Esophagus squamous epithelium (tissue), 5 donors: ENCODE data around the gene NCSTN. TPM values are rescaled to one million over a fixed set of nuclear protein-coding genes. Genes with fewer than 3 reads are reported as not detected.
A peak's percentile ranks its signal among the peaks of the same experiment; 100 is the strongest.

Experiments
- DNase-seq: peaks from one replicate; lab custom pipeline; 2025; lab: John Stamatoyannopoulos, UW
- H3K27ac ChIP-seq, 4 donors: fragments of 200-600 bp; sonication (generic); one replicate each; pipeline ENCODE4 v1.5.1; 2016 to 2019; ENCODE audit warnings: mild to moderate bottlenecking in 1 of 4
- H3K27me3 ChIP-seq, 4 donors: fragments of 200-600 bp; sonication (generic); 1 replicate in 3 of 4; 2 replicates in 1 of 4; pipeline versions ENCODE4 v1.5.1 to v1.6.0; 2017 to 2021; ENCODE audit warnings: antibody characterized with exemption in 1 of 4
- H3K36me3 ChIP-seq, 3 donors: fragments of 200-600 bp; sonication (generic); one replicate each; pipeline ENCODE4 v1.5.1; 2016 to 2019
- H3K4me1 ChIP-seq, 3 donors: fragments of 200-600 bp; sonication (generic); one replicate each; pipeline ENCODE4 v1.5.1; 2017 to 2019
- H3K4me3 ChIP-seq, 4 donors: fragments of 200-600 bp; sonication (generic); 1 replicate in 3 of 4; 2 replicates in 1 of 4; pipeline ENCODE4 v1.5.1; 2016 to 2019; ENCODE audit warnings: mild to moderate bottlenecking in 2 of 4, moderate library complexity in 1 of 4
- H3K9me3 ChIP-seq, 3 donors: fragments of 200-600 bp; sonication (generic); one replicate each; pipeline ENCODE4 v1.5.1; 2016 to 2019
- POLR2A ChIP-seq, 4 donors: fragments of 450-650 bp; IDR thresholded peaks; one replicate each; pipeline ENCODE4 v1.6.1; 2017; ENCODE audit warnings: antibody characterized with exemption in 4 of 4, mild to moderate bottlenecking in 4 of 4, moderate library complexity in 3 of 4
- WGBS, 2 donors: methylation state at CpG; one replicate each; pipeline ENCODE4 v1.1.5; 2018; 5-methylcytosine and 5-hydroxymethylcytosine counted together
- intact Hi-C: fragments of 100-400 bp; cut with DNase I; formaldehyde crosslinking; loops from one replicate; pipeline ENCODE4 v1.15.0; 2022
- small RNA-seq, 4 donors: library from RNA; depleted of rRNA; stranded (forward); fragments of <200 nt; gene quantifications; one replicate each; pipeline ENCODE3, GENCODE V24; 2016
- total RNA-seq, 4 donors: library from RNA; depleted of rRNA; stranded (reverse); fragments of >200 nt; gene quantifications; one replicate each; pipeline ENCODE4 v1.1.0, GENCODE V29; 2016
- TF ChIP-seq, protein P1 (sequence below), 6 experiments: fragments of 450-650 bp in 4 of 6; fragments of 200-600 bp in 2 of 6; sonication (generic) in 2 of 6; IDR thresholded peaks; one replicate each; pipeline ENCODE4 v1.5.1; 2016 to 2019; ENCODE audit warnings: antibody characterized with exemption in 6 of 6, mild to moderate bottlenecking in 4 of 6, moderate library complexity in 4 of 6
- donor health status: DM: yes; HTN: yes; CAD: no.

Gene NCSTN
- total RNA-seq, 4 donors from 2014 or later = 40.2 to 57.6 (median 49.8) TPM

DNA sequence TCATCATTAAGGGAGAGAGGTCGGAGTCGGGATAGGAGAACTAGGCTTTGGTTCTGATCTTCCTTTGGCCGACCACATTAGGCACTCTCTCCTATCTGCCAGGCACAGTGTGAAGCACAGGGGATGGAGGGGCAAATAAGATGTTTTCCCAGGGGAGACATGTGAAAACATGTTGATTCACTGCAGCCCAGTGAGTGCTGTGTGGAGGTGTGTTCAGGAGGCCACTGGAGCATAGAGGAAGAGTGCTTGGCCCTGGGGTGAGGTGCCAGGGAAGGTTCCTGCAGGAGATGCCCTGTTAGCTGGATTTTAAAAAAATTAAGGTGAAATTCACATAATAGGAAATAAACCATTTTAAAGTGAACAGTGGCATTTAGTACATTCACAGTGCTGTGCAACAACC is 60.9 kb downstream of the NCSTN start:
- no peak for TF ChIP-seq POLR2A (IDR thresholded peaks at IDR 0.05)
- TF ChIP-seq, protein P1, sequence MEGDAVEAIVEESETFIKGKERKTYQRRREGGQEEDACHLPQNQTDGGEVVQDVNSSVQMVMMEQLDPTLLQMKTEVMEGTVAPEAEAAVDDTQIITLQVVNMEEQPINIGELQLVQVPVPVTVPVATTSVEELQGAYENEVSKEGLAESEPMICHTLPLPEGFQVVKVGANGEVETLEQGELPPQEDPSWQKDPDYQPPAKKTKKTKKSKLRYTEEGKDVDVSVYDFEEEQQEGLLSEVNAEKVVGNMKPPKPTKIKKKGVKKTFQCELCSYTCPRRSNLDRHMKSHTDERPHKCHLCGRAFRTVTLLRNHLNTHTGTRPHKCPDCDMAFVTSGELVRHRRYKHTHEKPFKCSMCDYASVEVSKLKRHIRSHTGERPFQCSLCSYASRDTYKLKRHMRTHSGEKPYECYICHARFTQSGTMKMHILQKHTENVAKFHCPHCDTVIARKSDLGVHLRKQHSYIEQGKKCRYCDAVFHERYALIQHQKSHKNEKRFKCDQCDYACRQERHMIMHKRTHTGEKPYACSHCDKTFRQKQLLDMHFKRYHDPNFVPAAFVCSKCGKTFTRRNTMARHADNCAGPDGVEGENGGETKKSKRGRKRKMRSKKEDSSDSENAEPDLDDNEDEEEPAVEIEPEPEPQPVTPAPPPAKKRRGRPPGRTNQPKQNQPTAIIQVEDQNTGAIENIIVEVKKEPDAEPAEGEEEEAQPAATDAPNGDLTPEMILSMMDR (IDR thresholded peaks at IDR 0.05) = no peak
- H3K4me3 ChIP-seq = no peak overlapping the region
- WGBS, 2 donors = 62 to 79% methylated on average over 3 of the region's 3 CpGs
- peak overlapping the region in 2 of 4 donors; percentile 34 to 86 for H3K27ac ChIP-seq
- no peak for DNase-seq
- intact Hi-C loops = no loop called here
- no peaks in the 10 kb centered on the region for H3K36me3 ChIP-seq
- peaks cover 0 to 17% (median 0%) of the 10 kb centered on the region in 4 donors for H3K27me3 ChIP-seq
- H3K9me3 ChIP-seq = no peaks in the 10 kb centered on the region
- H3K4me1 ChIP-seq = peaks cover 18 to 100% (median 69%) of the 10 kb centered on the region in 3 donors

DNA sequence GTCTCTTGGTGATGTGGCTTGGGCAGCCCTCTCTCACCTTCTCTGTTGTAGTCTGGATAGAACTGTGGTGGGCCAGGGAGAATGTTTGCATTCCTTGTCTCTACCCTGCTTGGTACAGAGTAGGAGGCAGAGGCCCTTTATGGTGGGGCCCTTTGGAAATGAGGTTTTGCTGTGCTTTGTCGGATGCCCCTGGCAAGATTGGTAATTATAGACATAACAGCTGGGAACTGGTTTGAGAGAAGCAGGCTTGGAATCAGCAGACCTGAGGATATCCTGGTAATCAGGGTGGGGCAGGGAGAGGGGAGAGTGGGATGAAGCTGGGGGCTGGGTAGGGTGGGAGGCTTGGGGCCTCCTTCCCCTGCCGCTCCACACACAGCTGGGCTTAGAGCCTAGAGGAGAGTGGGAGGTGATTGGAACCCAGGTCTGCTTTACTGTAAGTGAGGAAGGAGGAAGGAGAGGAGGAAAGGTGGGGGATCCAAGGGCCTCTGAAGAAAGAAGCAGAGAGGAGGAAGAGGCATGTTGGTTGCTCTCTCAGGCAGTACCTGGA is 62.2 kb downstream of the NCSTN start:
- peaks cover 24 to 100% (median 62%) of the 10 kb centered on the region in 3 donors for H3K4me1 ChIP-seq
- no peak for TF ChIP-seq POLR2A (IDR thresholded peaks at IDR 0.05)
- TF ChIP-seq, protein P1 (IDR thresholded peaks at IDR 0.05) = no peak
- intact Hi-C loops = no loop called here

DNA sequence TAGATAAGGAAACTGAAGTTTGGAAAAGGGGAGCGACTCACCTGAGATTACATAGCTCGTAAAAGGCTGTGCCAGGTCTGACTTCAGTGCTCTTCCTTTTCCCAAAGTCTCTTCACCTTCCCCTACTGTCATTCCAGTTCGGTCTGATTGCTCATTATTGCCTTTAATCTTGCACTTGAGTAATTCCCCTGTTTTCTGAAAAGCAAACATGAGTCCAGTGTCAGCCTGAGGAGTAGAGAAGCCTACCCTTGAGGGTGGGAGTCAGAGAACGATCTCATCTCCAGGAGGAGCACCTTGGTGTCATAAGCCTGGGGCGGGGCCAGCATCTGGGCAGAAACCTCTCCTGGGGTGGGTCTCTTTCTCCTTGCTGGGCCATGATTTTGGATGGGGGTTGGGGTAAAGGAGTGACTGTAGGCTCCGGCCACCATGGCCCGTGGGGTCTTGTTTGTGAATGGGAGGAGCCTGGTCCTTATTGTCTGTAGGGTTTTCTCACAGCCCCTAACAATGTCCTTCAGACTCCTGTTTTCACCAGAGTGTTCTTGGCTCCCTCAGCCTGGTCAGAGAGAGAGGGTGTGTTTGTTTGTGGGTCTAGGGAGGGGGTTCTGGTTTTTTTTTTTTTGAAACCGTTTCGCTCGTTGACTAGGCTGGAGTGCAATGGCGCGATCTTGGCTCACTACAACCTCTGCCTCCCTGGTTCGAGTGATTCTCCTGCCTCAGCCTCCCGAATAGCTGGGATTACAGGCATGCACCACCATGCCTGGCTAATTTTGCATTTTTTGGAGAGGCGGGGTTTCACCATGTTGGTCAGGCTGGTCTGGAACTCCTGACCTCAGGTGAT is 63.2 kb downstream of the NCSTN start:
- TF ChIP-seq, protein P1 (IDR thresholded peaks at IDR 0.05) = no peak
- TF ChIP-seq POLR2A (IDR thresholded peaks at IDR 0.05) = no peak
- 65 to 70% methylated on average over 5 to 10 of the region's 15 CpGs for WGBS, 2 donors
- Histone ChIP-seq H3K9me3 (no peaks in the 10 kb centered on the region), H3K36me3 (no peaks in the 10 kb centered on the region), H3K27ac (peak overlapping the region in 3 of 4 donors; percentile 78 to 88 (median 86)), H3K4me3 (no peak overlapping the region), H3K4me1 (peaks cover 24 to 100% (median 62%) of the 10 kb centered on the region in 3 donors), H3K27me3 (peaks cover 0 to 4% (median 0%) of the 10 kb centered on the region in 4 donors)
- DNase-seq = no peak
- intact Hi-C loops = no loop called here

More for the DNA sequence above, 62.2 kb downstream of the NCSTN start:
- H3K36me3 ChIP-seq = no peaks in the 10 kb centered on the region
- WGBS, 2 donors = 46 to 82% methylated on average over 1 to 2 of the region's 2 CpGs
- H3K27ac ChIP-seq = peak overlapping the region in 3 of 4 donors; percentile 20 to 88 (median 86)
- peaks cover 0 to 13% (median 0%) of the 10 kb centered on the region in 4 donors for H3K27me3 ChIP-seq
- no peaks in the 10 kb centered on the region for H3K9me3 ChIP-seq
- H3K4me3 ChIP-seq = no peak overlapping the region
- DNase-seq = no peak

DNA sequence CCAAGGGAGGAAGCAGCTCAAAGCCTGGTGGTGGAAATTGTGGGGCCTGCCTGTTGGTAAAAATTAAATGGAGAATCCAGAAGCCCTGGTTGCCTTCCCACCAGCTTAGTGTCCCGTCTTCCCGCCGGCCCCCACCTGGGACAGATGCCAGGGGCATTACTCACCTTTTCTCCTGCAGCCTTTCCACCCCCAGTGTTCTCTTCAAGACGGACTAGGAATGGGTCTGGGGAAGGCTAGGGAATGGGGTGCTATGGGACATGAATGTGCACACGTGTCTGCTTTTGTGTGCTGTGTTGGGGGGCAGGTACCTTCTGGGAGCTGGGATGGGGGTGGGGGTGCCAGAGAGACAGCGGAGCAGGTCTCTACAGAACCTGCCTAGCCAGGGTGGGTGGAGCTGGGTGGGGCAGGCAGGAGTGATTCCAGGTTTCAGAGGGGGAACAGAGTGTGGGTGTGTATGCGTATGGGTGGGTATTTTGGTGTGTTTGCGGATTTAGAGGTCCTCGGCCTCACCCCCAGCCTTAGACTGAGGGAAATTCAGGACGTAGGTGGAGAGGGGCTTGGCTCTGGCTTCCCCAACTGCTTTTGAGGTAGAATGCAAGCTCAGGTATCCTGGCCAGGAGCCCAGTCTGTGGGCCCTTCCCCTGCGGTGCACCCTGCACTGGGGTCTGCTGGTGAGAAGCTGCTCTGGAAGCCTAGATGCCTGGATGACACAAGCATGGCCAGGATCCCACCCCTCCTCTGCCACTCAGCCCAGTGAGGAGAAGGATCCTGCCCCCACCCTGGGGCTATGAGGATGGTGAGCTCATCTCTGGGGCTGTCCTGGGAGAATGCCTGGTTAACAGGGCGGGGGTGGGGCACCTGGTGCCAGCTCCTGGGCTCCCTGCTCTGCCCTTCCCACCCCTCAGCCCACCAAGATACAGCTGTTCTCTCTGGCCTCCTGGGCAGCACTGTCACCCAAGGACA is 64.9 kb downstream of the NCSTN start:
- no peaks in the 10 kb centered on the region for H3K27me3 ChIP-seq
- intact Hi-C loops = no loop called here
- DNase-seq = no peak
- peaks cover 24 to 90% (median 51%) of the 10 kb centered on the region in 3 donors for H3K4me1 ChIP-seq
- peak overlapping the region; percentile 6 to 27 (median 20) for H3K4me3 ChIP-seq
- no peaks in the 10 kb centered on the region for H3K9me3 ChIP-seq
- no peaks in the 10 kb centered on the region for H3K36me3 ChIP-seq
- 59 to 60% methylated on average over 5 to 6 of the region's 12 CpGs for WGBS, 2 donors
- no peak for TF ChIP-seq POLR2A (IDR thresholded peaks at IDR 0.05)
- TF ChIP-seq, protein P1 (IDR thresholded peaks at IDR 0.05) = no peak
- peak overlapping the region; percentile 78 to 88 (median 85) for H3K27ac ChIP-seq

Small RNA genes lying within 50 kb of the gene (small RNA-seq; reads per million reads assigned to genes)
- 0 reads per million in 4 donors for gene RF00019
- 0 to 0.15 (median 0) reads per million in 4 donors for gene RNU4-42P

Other genes starting within 250 kb of the NCSTN start
- gene IGSF8, start 244.8 kb upstream of the NCSTN start, total RNA-seq = 10 to 100 TPM; 17.0 to 19.6 (median 17.2) TPM
- gene ATP1A2, start 227.6 kb upstream of the NCSTN start, total RNA-seq = 10 to 100 TPM in 1 of 4 donors, 1 to 10 TPM in 3; 2.2 to 32.6 (median 5.3) TPM
- 1 to 10 TPM in 1 of 4 donors, under 1 TPM in 1, not detected in 2; 0.19 to 1.8 TPM for gene ATP1A4, start 191.8 kb upstream of the NCSTN start, total RNA-seq
- under 1 TPM in 1 of 4 donors, not detected in 3; 0.95 TPM for gene CASQ1, start 152.8 kb upstream of the NCSTN start, total RNA-seq
- 10 to 100 TPM; 39.1 to 86.0 (median 69.8) TPM for gene PEA15, start 138.0 kb upstream of the NCSTN start, total RNA-seq
- gene DCAF8, start 80.8 kb upstream of the NCSTN start, total RNA-seq = 100 to 1,000 TPM in 1 of 4 donors, 10 to 100 TPM in 3; 54.0 to 139 (median 58.6) TPM
- gene PEX19, start 58.2 kb upstream of the NCSTN start, total RNA-seq = 10 to 100 TPM; 21.2 to 39.7 (median 25.1) TPM
- gene COPA, start 133 bp upstream of the NCSTN start, total RNA-seq = 10 to 100 TPM; 74.9 to 99.8 (median 91.3) TPM
- gene NHLH1, start 23.7 kb downstream of the NCSTN start, total RNA-seq = under 1 TPM in 1 of 4 donors, not detected in 3; 0.19 TPM
- 10 to 100 TPM in 1 of 4 donors, 1 to 10 TPM in 3; 5.9 to 10.8 (median 7.7) TPM for gene VANGL2, start 57.2 kb downstream of the NCSTN start, total RNA-seq
- 1 to 10 TPM; 1.2 to 5.0 (median 1.5) TPM for gene SLAMF6, start 179.9 kb downstream of the NCSTN start, total RNA-seq
- 1 to 10 TPM in 3 of 4 donors, under 1 TPM in 1; 0.61 to 9.0 (median 2.4) TPM for gene CD84, start 236.1 kb downstream of the NCSTN start, total RNA-seq